Stimulated activated CD8-positive, alpha-beta memory T cell treated with anti-CD3 and anti-CD28 coated beads, Interleukin-15, amount 100 ng/mL, for 1 hour (primary cell): ENCODE data around the gene FAM193B.
A peak's percentile ranks its signal among the peaks of the same experiment; 100 is the strongest.

ENCODE experiments used
- DNase-seq: peaks from one replicate; pipeline ENCODE4 v3.0.0-alpha.2; 2020; ENCODE audit warnings: low read depth

Gene FAM193B

GRCh38 chr5:177500685-177501522 lies 53.5 kb downstream of the FAM193B start:
- DNase-seq: peak; percentile 85

DNA sequence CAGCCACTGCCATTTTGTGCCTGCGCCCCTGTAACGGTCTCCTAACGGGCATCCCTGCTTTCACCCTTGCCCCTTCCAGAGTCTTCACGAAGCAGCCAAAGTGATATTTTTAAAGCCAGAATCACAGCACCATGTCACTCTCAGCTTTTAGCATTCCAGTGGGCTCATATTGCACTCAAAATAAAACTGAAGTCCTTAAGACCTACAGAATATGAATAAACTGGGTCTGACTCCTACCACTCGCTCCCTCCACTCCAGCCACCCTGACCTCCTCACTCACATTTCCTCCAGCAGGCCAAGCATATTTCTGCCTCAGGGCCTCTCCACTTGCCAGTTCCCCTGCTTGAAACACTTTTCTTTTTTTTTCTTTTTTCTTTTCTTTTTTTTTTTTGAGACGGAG lies 54.5 kb downstream of the FAM193B start:
- DNase-seq: no peak

- no peak for DNase-seq
These were observed 56.2 kb downstream of the FAM193B start for GRCh38 chr5:177498013-177498787.

DNA sequence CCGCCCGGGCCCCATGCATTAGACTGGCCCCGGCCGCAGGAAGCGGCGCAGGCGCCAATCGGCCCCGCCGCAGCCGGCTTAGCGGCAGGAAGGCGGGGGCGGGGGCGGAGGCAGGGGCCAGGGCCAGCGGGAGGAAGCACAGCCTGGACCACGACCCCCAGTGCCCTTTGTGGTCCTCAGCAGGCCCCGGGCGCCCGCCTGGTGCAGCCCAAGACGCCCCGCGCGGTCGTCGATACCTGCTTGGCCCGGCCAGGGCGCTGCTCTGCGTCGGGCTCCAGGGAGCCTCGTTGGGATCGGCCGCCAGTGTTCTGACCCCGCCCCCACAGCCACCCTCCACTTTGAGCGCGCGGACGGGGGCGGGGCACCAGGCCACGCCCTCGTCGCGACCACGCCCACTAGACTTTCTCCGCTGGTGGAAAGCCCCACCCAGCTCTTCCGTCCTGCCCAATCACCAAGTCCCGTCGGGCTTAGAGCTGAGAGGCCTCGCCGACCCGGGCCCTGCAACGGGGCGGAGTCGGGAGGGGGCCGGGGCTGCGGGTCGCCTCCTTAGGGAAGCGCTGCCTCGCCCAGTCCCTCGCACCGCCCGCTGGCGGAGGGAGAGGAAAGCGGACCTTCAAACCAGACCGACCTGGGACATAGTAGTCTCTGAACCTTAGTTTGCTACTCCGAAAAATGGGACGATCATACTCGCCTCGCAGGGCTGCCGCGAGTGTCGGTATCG lies 56.9 kb downstream of the FAM193B start, which contains the start of gene PDLIM7:
Gene PDLIM7 (minus strand): TSS at position 313 of the 721 bp plus-strand sequence. CDS start 1,092 bp downstream, outside the sequence.
- peak; percentile 88 for DNase-seq

GRCh38 chr5:177496727-177497291 lies 57.6 kb downstream of the FAM193B start:
- no peak for DNase-seq

DNA sequence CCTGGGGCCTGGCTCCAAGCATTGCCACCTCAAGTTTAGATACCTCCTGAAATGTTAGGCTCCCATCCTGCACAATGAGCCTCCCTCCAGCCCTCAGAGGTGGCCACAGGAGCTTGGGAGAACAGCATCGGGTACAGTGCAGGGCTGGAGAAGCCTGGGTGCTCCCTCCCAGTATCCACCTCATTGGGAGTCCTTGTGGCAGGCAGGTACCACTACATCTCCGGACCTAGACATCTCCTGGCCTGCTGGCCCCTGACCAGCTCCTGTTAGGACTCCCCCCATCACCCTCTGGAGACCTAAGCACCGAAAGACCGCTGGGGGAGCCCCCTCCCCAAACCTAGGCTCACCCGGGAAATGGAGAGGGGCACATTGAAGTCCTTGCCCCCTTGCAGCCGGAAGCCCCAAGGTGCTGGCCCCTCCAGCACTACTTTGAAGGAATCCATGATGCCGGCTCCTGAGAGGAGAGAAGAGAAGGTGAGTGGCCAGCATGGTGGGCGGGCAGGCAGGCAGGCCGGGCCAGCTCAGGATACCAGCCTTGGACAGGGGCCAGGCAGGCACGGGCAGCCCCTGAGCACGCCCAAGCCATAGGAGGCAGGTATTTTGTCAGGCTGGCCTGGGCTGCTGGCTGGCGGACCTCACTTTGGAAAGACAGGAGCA lies 58.2 kb downstream of the FAM193B start:
- DNase-seq: no peak

DNA sequence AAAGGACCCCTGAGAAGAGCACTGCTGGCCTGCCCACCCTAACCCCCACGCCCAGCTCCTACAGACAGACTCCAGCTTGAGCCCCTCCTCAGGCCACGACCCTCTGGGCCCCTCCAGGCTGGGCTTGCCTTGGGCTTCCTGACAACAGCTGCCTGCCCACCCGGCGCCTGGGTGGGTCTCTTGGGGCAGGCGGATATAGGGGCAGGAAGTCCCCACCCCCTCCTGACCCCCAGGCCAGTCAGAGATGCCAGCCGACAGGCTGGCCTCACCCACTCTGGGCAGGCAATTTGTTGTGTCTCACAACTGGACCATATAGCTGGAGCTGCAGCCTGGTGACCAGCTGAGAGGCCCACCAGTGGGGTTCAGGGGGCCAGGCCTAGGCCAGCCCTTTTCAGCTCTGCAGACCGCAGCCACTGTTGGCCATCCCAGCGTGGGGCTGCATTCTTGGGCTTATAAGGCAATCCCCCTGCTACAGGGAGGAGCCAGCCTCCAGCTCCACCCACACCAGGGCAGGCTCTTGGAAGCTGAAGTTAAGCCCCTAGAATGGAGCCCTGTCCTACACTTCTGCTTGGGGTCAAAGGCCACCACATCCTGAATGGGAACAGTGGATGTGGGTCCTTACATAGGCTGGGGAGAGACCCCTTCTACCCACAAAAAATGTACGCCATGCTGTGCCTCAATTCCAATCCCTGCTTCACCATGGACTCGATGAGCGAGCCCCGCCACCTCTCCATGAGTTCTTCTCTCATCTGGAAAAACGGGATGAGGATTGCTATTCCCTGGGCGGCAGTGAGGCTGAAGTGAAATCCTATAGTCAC lies 58.9 kb downstream of the FAM193B start:
- no peak for DNase-seq

DNA sequence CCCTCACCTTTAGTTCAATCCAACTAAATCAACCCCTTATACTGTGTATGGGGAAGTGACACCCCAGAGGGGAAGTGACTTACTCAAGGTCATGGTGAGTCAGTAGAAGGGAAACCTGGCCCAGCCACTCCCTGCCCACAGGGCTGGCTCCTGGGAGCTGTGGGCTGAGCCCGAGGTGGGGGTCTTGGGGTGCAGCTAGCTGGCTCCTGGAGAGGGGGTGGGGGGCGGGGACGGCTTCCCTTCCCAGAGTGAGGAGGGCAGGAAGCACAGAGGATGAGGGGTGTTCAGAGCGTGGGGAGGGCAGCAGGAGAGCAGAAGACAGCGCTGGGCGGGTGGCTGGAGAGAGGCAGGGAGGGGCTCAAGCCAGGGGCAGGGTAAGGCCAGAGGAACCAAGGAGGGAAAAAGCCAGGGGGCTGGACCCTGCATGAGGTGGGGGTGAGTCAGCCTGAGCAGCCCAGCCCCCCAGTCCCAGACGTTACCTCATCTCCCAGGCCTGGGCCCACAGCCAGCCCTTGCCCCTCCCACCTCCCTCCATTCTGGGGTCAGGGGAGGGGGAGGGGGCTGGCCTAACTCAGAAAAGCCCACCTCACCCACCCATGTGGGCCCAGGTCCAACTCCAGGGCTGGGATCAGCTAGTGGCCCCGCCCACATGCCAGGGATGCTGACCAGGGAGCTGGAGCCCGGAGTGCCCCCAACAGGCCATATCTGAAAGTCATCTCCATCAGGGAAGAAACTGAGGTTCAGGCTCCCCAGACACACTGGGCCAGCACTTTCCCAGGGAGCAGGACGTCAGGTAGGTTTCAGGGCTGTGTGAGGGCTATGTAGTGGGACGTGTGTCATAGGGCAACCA lies 59.8 kb downstream of the FAM193B start:
- no peak for DNase-seq

DNA sequence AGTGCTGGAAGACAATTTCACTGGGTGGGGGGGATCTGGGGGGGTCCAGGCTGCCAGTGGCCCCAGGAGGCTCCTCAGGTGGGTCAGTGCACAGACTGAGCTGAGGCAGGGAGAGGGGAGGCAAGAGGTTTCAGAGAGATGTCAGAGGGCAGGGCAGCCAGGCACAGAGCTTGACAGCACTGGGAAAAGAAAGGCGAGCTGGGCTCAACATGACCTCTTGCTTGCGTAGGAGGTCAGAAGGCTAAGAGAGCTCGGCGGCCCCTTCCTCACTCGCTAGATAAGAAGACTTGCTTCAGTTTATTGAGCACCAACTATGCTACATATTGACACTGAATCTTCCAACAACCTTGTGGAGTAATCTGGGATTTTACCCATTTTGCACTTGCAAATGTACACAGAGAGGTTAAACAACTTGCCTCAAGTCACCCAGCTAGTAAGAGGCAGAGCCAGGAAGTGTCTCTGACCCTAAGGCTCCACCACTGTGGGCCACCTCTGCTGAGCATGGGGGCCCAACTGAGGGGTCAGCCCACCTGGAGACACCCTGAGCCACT lies 60.5 kb downstream of the FAM193B start:
- no peak for DNase-seq

DNA sequence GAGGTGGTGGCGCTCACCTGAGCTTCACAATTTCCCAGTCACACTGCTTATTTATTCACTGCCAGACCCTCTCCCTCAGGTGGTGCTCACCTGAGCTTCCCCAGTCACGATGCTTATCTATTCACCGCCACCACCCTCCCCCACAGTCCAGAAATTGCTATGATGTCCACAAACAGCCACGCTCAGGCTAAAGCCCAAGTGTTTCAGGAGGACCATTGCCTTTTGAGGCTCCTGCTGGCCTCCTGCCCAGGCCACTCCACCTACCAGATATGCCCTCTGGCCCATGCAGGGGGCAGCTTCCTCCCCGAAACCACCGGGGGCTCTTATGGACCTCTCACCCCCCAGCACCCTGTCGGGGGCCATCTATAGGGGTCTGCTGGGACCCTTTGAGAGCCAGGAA lies 61.5 kb downstream of the FAM193B start:
- DNase-seq: no peak

GRCh38 chr5:177491983-177492746 lies 62.2 kb downstream of the FAM193B start:
- DNase-seq: no peak

DNA sequence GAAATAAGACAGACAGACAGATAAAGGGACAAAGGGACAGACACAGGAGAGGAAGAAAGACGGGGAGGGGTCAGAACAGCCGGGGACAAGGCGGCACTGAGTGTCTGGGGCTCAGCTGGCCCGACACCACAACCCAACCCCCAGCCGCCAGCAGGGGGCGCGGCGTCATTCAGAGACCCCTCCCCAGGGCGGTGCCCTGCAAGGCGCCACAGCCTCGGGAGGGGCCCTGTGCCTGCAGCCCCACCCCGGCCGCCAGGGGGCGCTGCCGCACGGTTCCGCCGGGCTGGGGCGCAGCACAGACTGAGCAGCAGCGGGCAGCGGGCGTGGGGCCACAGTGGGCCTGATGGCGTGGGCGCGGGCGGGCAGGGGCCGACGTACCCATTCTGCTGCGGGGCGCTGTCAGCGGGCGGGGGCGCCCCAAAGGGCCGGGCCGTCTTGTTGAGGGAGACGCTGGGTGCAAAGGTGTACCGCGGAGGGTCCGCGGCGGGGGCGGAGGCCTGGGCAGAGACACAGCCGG lies 62.9 kb downstream of the FAM193B start:
- DNase-seq: no peak

GRCh38 chr5:177490992-177491391 lies 63.4 kb downstream of the FAM193B start:
- DNase-seq: no peak

DNA sequence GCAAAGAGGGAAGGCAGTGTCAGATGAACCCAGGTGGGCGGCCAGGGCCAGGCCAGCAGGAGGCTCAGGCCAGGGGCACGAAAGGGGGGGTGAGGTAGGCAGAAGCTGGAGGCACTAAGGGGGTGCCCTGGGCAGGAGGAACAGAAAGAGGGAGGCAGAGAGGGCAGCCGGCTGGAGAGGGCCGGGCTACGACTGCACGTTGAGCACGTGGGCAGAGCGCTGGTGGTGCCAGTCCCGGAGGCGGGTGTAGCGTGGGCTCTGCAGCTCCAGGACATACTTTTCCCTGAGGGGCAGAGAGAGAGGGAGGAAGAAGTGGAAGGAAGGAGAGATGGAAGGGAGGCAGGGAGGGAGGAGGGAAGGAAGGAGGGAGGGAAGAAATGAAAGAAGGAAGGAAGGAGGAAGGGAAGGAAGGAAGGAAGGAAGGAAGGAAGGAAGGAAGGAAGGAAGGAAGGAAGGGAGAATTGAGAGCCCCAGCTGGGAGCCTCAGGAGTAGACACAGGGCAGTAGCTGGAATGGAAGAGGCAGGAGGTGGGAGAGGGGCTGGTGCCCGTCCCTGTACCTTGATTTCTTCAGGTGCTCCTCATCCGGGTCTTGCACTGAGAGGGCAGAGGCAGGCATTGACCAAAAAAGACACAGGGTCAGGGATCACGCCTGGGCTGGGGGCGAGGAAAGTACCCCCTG lies 63.9 kb downstream of the FAM193B start:
- no peak for DNase-seq

GRCh38 chr5:177489119-177489716 lies 65.1 kb downstream of the FAM193B start:
- DNase-seq: no peak

- DNase-seq: no peak
These were observed 66.4 kb downstream of the FAM193B start for GRCh38 chr5:177487975-177488374.

GRCh38 chr5:177487144-177487543 lies 67.2 kb downstream of the FAM193B start:
- DNase-seq: no peak
